Activated T-cell treated with anti-CD3 and anti-CD28 coated beads, Interleukin-2, amount 50 U/mL, for 48 hours (primary cell): ENCODE data around the gene SNRNP40.

ENCODE experiments used
- DNase-seq, 2 experiments: peaks; one replicate each; pipeline ENCODE4 v3.0.0-alpha.2; 2020

SNRNP40 gene

GRCh38 chr1:31228986-31229385, 67.6 kb downstream of the SNRNP40 start:
- no peak for DNase-seq

GRCh38 chr1:31227891-31228568, 68.6 kb downstream of the SNRNP40 start:
- DNase-seq, result no peak

- no peak for DNase-seq
Measured at GRCh38 chr1:31224068-31224467, 72.5 kb downstream of the SNRNP40 start.

DNA sequence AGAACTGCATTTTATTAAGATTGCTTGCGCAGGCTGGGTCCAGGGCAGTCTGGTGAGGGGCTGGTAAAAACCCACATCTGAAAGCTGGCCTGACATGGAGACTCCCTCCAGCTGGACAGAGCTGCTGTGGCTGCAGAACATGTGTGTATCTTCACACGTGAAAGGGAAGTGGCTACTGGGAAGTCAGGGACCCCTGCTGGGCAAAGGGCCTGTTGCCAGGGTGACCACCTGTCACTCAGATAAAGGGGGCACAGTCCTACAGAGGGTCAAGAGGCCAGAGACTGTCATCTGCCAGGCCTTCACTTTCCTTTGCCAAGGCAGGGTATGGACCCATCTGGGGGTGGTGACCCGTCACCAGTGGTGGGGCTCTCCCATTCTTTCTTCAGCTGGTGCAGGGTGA, 74.4 kb downstream of the SNRNP40 start:
- DNase-seq, result no peak

DNA sequence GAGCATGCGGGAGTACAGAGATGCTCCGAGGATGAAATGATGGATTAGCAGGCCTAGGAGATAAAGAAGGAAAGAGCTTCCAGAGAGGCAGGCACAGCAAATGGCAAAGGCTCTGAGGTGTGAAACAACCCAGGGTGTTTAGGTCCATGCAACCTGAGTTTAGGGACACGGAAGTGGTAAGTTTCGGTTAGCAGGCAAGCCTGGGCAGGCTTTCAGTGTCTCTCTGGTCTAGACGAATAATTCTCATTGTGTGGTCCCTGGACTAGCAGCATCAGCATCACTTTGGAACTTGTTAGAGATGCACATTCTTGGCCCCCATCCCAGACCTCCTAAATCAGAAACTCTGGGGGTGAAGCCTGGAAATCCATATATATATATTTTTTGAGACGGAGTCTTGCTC, 75.5 kb downstream of the SNRNP40 start:
- no peak for DNase-seq

- DNase-seq, result no peak
Measured at GRCh38 chr1:31219489-31219888, 77.1 kb downstream of the SNRNP40 start.

DNA sequence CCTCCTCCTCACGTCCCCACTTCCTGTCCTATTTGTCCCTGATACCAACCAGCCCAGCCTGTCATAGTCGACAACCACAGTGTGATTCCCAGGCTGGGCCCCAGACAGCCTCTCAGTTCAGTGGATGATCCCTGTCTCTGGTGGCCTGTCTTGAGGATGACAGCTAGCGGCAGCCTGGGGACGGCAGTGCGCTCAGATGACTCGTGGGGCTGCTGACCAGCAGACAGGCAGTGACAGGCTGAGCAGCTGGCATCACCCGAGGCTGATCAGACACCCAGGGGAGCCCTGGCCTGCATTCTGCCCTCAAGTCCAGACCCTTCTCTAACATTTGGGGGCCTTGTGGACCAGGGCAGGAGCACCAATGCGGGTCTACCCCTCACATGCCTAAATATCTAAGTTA, 77.9 kb downstream of the SNRNP40 start:
- no peak for DNase-seq

DNA sequence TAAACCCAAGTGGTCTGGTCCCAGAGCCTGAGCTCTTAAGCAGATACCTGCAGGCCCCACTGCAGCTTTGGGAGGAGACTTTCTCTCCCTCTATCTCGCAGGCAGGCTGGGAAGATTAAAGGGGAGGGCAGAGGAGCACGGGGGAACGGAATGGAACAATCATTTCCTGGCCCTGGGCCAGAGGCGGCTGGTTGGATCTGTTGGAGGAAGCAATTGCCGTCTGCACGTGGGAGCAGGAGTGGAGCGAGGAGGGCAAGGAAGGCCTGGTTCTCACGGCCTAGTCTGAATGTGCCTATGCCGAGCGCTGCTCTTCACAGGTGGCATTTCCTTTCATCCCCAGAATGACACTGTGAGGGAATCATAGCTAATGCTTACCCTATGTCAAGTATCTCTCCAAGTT, 80.6 kb downstream of the SNRNP40 start:
- DNase-seq, result no peak

- no peak for DNase-seq
Measured at GRCh38 chr1:31215065-31215570, 81.5 kb downstream of the SNRNP40 start.

DNA sequence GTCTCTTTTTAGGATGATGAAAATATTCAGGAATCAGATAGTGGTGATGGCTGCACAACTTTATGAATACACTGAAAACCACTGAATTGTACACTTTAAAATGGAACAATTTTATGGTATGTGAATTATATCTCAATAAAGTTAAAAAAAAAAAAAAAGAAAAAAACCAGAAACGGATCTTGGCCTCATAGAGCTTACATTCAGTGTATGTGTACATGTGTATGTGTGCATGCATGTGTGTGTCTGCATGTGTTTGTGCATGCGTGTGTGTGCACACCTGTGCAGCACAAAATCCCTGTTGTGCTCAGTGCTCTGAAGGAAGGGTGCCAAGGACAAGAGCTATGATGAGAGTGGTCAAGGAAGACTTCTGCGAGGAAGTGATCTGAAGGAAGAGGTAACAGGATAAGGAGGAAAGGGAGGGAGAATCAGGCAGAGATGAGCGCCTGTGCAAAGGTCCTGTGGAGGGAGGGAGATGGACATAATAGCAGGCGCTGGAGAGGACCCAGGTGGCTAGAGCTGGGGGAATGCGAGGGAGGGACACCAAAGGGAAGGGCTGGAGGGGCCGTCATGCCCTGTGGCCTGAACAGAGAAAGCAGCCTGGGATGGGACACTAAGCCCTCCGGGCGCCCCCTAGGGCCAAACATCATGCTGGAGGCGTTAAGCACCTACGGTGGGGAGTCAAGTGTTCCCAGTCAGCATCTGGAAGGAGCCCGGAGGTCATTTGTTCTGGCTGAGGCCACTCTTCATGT, 82.1 kb downstream of the SNRNP40 start:
- DNase-seq, result no peak
